ENCODE data around the gene ARMC2.
"Not testable (repeated sequence)": the region's sequence is repeated elsewhere in the genome, so short reads cannot be mapped to it uniquely, and the experiment has no call there.

- TF ChIP-seq CTCF (IDR thresholded peaks at IDR 0.05); EZH2 (IDR thresholded peaks at IDR 0.05; ENCODE audit: borderline replicate concordance, insufficient read depth, low read depth, low read length, poor library complexity, severe bottlenecking): not testable (repeated sequence)
Observed at GRCh38 chr6:108865751-108866286, 17.6 kb downstream of the ARMC2 start.

All from B cell (primary cell).